Fibroblast of pulmonary artery (primary cell): ENCODE data around the gene TMEM176B.
"Not testable (repeated sequence)": the region's sequence is repeated elsewhere in the genome, so short reads cannot be mapped to it uniquely, and the experiment has no call there.

ENCODE experiments used
- DNase-seq: peaks from one replicate; pipeline ENCODE4 v3.0.0-alpha.2; 2010; ENCODE audit warnings: low read depth
- H3K4me3 ChIP-seq: replicated peaks from 2 replicates; pipeline ENCODE4 v1.5.1; 2011; ENCODE audit warnings: low read depth, mild to moderate bottlenecking, control low read depth, low read length, moderate library complexity
- TF ChIP-seq, protein P1 (sequence below): IDR thresholded peaks from 2 replicates; pipeline ENCODE4 v1.5.1; 2011; ENCODE audit warnings: mild to moderate bottlenecking, control low read depth, low read length, inconsistent platforms; ENCODE audit errors: missing control alignments

Gene TMEM176B

DNA sequence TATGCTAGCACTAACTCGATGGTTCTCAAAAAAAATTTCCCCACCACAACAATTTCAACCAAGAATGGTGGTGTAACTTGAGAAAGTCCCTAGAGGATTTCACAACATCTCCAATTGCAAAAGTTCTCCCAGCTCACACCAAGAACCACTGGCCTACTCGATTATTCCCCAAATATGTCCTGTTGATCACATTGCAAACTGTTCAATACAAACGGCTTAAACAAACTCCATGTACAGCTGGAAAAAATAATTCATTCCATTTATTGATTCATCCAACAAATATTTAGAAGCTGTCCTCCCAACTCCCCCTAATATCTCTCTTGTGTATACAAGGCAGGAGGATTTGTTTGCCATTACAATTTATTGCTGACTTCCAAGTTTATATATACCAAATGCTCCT lies 19.1 kb downstream of the TMEM176B start:
- no peak overlapping the region for H3K4me3 ChIP-seq

DNA sequence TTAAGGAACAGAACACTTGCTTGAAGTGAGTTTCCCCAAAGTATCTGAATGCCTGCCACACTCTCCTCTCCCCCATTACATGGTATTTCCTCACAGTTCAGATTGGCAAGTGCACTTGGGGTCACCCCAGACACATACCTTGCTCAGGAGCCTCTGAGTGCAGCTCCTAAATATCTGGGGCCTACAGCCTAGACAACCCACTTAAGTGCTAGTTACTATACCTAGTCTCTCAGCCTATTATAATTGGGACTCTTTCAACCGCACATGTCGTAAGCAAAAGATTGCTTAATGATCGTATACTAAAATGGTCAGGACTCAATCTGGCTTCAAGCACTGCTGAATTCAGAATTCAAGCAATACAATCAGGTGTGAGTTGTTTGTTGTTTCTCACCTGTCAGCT lies 19.9 kb downstream of the TMEM176B start:
- no peak for DNase-seq
- H3K4me3 ChIP-seq = no peak overlapping the region

More for the DNA sequence above, 19.1 kb downstream of the TMEM176B start:
- TF ChIP-seq, protein P1, sequence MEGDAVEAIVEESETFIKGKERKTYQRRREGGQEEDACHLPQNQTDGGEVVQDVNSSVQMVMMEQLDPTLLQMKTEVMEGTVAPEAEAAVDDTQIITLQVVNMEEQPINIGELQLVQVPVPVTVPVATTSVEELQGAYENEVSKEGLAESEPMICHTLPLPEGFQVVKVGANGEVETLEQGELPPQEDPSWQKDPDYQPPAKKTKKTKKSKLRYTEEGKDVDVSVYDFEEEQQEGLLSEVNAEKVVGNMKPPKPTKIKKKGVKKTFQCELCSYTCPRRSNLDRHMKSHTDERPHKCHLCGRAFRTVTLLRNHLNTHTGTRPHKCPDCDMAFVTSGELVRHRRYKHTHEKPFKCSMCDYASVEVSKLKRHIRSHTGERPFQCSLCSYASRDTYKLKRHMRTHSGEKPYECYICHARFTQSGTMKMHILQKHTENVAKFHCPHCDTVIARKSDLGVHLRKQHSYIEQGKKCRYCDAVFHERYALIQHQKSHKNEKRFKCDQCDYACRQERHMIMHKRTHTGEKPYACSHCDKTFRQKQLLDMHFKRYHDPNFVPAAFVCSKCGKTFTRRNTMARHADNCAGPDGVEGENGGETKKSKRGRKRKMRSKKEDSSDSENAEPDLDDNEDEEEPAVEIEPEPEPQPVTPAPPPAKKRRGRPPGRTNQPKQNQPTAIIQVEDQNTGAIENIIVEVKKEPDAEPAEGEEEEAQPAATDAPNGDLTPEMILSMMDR = no peak
- DNase-seq = peak; percentile 61

DNA sequence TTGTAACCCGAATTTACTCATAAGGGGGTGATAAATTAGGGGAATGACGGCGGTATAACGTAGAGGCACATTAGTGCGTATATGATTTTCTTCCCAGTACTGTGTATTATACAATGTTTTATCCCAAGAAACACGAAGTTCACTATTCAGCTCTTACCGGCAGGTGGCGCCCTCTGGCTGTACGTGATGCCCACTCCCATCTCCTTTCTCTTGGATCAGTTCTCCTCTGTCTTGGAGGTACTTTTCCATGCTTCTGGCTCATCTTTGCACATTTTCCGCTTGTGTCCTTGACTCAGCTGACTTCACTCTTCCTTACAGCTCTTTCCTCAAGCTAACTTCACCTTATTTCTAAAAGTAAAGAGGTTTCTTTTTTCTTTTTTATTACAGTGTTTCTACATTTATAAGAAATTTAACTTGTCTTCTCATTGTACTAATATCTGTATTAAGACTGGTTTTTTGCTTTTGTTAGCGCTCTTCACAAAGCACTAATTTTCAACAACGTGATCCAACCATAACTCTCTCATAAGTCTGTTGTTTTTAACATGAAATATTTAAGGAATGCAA lies 21.3 kb downstream of the TMEM176B start:
- peak; percentile 73 for DNase-seq
- TF ChIP-seq, protein P1 = peak; percentile 94
- H3K4me3 ChIP-seq = no peak overlapping the region

More for the DNA sequence above, 19.9 kb downstream of the TMEM176B start:
- TF ChIP-seq, protein P1 = no peak

DNA sequence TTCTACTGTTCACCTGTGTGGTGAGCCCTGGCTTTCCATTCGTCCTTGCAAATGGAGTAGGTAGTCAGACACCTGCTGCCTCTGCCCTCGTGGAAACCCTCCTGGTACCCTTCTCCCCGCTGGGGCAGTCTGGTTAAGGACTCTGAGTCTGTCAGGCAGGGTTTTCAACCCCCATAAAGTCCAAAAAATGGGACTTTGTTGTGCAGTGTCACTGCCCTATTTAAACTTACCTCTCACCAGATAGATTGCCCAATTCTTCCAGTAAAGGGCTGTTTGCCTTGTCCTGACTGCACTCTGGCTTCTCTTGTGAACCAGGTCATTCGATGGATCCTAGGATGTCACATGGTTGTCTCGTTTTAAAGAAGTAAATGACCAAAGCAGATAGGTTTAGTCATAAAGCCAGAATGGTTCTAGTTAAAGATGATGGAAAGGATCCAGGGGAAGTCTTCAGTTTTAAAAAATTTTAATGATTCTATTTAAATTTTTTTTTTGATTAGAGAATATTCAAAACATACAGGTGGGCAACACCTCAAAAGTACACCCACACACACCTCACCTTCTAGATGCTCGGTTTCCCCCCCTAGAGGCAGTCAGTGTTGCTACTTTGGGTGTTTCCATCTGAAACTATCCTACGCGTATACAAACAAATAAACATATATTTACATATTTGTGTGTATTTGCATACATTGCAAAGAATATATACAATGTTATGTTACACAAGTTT lies 22.0 kb downstream of the TMEM176B start:
- TF ChIP-seq, protein P1 = no peak
- no peak for DNase-seq
- no peak overlapping the region for H3K4me3 ChIP-seq

DNA sequence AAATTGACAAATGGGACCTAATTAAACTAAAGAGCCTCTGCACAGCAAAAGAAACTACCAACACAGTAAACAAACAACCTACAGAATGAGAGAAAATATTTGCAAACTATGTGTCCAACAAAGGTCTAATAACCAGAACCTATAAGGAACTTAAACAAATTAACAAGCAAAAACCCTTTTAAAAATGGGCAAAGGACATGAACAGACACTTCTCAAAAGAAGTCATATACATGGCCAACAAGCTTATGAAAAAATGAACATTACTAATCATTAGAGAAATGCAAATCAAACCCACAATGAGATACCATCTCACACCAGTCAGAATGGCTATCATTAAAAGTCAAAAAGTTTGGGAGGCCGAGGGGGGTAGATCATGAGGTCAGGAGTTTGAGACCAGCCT lies 26.0 kb downstream of the TMEM176B start:
- not testable (repeated sequence) for H3K4me3 ChIP-seq, DNase-seq

DNA sequence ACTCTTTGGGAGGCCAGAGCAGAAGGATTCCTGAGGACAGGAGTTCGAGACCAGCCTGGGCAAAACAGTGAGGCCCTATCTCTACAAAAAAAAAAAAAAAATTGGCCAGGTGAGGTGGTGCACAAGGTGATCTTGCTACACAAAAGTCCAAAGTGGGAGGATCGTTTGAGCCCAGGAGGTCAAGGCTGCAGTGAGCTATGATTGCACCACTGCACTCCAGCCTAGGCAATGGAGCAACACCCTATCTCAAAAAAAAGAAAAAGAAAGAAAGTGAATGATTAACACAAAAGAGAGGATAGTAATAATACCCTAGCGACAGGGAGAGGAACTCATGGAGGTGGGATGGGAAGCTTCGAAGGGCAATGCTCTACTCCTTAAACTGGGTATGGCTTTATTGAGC lies 30.4 kb downstream of the TMEM176B start:
- no peak for DNase-seq
- TF ChIP-seq, protein P1 = no peak
- H3K4me3 ChIP-seq = no peak overlapping the region

DNA sequence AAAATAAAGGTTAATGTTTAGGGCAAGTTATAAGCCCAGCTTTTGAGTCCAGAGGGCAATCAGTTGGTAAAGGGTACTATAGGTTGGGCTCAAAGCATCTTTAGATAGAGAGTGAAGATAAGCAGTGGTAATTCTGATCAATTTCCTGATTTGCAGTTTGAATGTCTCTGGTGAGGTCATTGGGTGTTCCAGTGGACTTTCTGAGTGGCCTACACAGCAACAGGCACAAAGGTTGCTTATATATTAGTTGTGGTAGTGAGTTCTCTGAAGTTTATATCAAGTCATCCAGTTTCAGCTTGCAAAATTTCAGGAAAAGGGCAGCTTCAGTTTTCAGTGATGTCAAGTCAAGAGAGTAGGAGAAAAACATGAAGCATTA lies 33.8 kb downstream of the TMEM176B start:
- H3K4me3 ChIP-seq = no peak overlapping the region
- DNase-seq = no peak
- TF ChIP-seq, protein P1 = no peak
